Panc1 (cell line): ENCODE data around the gene NPR2. TPM values are rescaled to one million over a fixed set of nuclear protein-coding genes. Genes with fewer than 3 reads are reported as not detected.

Experiments
- ATAC-seq: fragments of 200-7000 bp; cut with Tn5 transposase; 2 replicates; pipeline ENCODE4 v1.9.1; 2020; ENCODE audit warnings: mild to moderate bottlenecking, moderate library complexity
- BruUV-seq: library from RNA; stranded (reverse); fragments of 400-500 nt; replicated peaks from 2 replicates; lab custom pipeline; 2021; lab: Mats Ljungman, UMichigan
- CTCF ChIA-PET: fragments of 300-600 bp; sonication (Branson Sonifier 250); formaldehyde crosslinking; loops from one replicate; lab custom pipeline; 2022; ENCODE audit warnings: antibody characterized with exemption; lab: Charles Lee
- POLR2A ChIA-PET: fragments of 300-600 bp; sonication (Branson Sonifier 250); formaldehyde crosslinking; loops from one replicate; lab custom pipeline; 2022; ENCODE audit warnings: antibody characterized with exemption; lab: Charles Lee
- DNase-seq: peaks from one replicate; pipeline ENCODE4 v3.0.0-alpha.2; 2010; ENCODE audit warnings: low read depth, low spot score
- H3K27ac ChIP-seq: 2 replicates; pipeline ENCODE4 v1.5.1; 2011; ENCODE audit warnings: mild to moderate bottlenecking, low read length, inconsistent platforms
- H3K27me3 ChIP-seq: fragments of 200-500 bp; sonication (Bioruptor generic); 2 replicates; pipeline ENCODE4 v1.6.0; 2014; ENCODE audit warnings: low read length, inconsistent platforms; ENCODE audit not compliant: control insufficient read depth, insufficient read depth
- H3K36me3 ChIP-seq: fragments of 200-500 bp; sonication (Bioruptor generic); 2 replicates; pipeline ENCODE4 v1.5.1; 2014; ENCODE audit warnings: inconsistent platforms, mild to moderate bottlenecking, low read length, moderate library complexity; ENCODE audit not compliant: control insufficient read depth, insufficient read depth
- H3K4me1 ChIP-seq: 2 replicates; pipeline ENCODE4 v1.5.1; 2011; ENCODE audit warnings: inconsistent platforms, mild to moderate bottlenecking, low read length, moderate library complexity; ENCODE audit not compliant: control insufficient read depth, insufficient read depth
- H3K4me3 ChIP-seq, 2 experiments: 2 replicates each; pipeline ENCODE4 v1.5.1; 2011 to 2012; ENCODE audit warnings: low read depth in 2 of 2, low read length in 2 of 2, mild to moderate bottlenecking in 2 of 2, inconsistent platforms in 1 of 2, moderate library complexity in 1 of 2
- H3K9me3 ChIP-seq: fragments of 200-500 bp; sonication (Bioruptor generic); 2 replicates; pipeline ENCODE4 v1.5.1; 2014; ENCODE audit warnings: low read depth, mild to moderate bottlenecking, inconsistent platforms, low read length, moderate library complexity; ENCODE audit not compliant: control insufficient read depth, insufficient read depth
- CTCF ChIP-seq: fragments of 450-650 bp; IDR thresholded peaks from 2 replicates; pipeline ENCODE4 v1.5.1; 2017; ENCODE audit warnings: mild to moderate bottlenecking
- POLR2AphosphoS5 ChIP-seq: IDR thresholded peaks from 2 replicates; pipeline ENCODE4 v1.6.1; 2012; ENCODE audit warnings: mild to moderate bottlenecking, low read depth, low read length, moderate library complexity
- REST ChIP-seq, 2 experiments: IDR thresholded peaks; 2 replicates each; pipeline ENCODE4 v1.6.1; 2011 to 2012; ENCODE audit warnings: low read depth in 2 of 2, control low read depth in 1 of 2, low read length in 1 of 2, mild to moderate bottlenecking in 1 of 2, moderate library complexity in 1 of 2; ENCODE audit not compliant: insufficient read depth in 1 of 2
- SIN3A ChIP-seq: IDR thresholded peaks from 2 replicates; pipeline ENCODE4 v1.6.1; 2012; ENCODE audit warnings: low read depth, mild to moderate bottlenecking, low read length, moderate library complexity, borderline replicate concordance; ENCODE audit not compliant: insufficient read depth
- TCF7L2 ChIP-seq: IDR thresholded peaks from 2 replicates; pipeline ENCODE4 v1.6.1; 2011; ENCODE audit warnings: mild to moderate bottlenecking, low read depth, low read length, inconsistent platforms
- in situ Hi-C: cut with HindIII; loops from 2 replicates; pipeline ENCODE4 v1.10.0; 2016; ENCODE audit warnings: low sequenced_read_pairs, low pct_unique_long_range_greater_than_20kb
- intact Hi-C: fragments of 100-400 bp; cut with micrococcal nuclease; formaldehyde crosslinking; loops from one replicate; pipeline ENCODE4 v1.10.0; 2022; ENCODE audit not compliant: unreplicated experiment
- total RNA-seq: library from RNA; stranded (reverse); gene quantifications from one replicate; pipeline ENCODE4 v1.2.1, GENCODE V29; 2021; ENCODE audit not compliant: unreplicated experiment

The NPR2 gene
- total RNA-seq, 1 experiment from 2014 or later: 12.2 TPM

- TF ChIP-seq CTCF (no peak), REST (IDR thresholded peaks at IDR 0.05; ENCODE audit: insufficient read depth in 1 of 2, low read depth in 2 of 2, low read length in 1 of 2) (no peak), SIN3A (no peak), POLR2AphosphoS5 (no peak; the same call in 1 of the 2 replicates), TCF7L2 (no peak)
- intact Hi-C loops (no loop called here), in situ Hi-C loops (no loop called here)
- ChIA-PET POLR2A (interaction anchor here (0.6 to 1.1 kb wide), 2 partner anchors 19 to 266 kb away, joined by 4 to 9 read pairs; no protein-coding TSS in a partner anchor), CTCF (interaction anchor here (0.5 to 1.0 kb wide), 6 partner anchors 9 to 152 kb away, joined by 3 to 10 read pairs (median 6); no protein-coding TSS in a partner anchor)
- ATAC-seq: peak; percentile 87
- Histone ChIP-seq H3K9me3 (no peaks in the 10 kb centered on the region), H3K4me3 (peak overlapping the region; percentile 75 to 92), H3K36me3 (no peaks in the 10 kb centered on the region), H3K27ac (peak overlapping the region; percentile 88), H3K27me3 (no peaks in the 10 kb centered on the region), H3K4me1 (peaks cover 22% of the 10 kb centered on the region)
- no TSS peak for BruUV-seq
- no peak for DNase-seq
Observed at GRCh38 chr9:35756275-35757225, 34.8 kb upstream of the NPR2 start.

DNA sequence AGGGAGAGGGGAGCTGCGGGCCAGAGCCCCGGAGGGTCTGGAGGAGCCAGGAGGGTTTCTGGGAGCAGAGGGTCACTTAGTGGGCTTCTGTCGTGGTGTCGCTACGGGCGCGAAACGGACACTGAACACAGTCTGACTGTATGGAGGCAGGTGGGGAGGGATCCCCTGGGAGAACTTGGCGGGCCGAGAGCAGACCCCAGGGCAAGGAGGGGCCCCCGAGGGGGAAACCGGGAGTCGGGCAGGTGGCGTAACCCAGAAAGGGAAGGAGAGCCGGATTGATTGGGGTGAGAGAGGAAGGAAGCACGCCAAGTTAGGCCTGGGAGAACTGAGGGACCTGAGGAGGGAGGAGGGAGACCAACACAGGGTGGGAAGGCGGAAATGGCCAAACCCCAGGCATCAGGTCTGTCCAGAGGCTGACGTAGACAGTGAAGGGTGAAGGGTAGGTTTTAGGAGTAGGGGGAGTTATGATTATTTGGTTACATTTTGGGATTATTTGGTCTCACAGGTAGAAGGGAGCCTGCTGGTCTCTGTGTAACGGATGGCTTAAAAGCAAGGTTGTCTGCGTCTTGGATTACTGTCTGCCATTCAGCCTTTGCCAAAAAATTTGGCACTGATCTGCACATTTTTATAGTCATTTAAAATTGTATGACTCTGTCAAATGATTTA lies 34.0 kb upstream of the NPR2 start:
- peak; percentile 85 for ATAC-seq
- no TSS peak for BruUV-seq
- Histone ChIP-seq H3K4me1 (peaks cover 22% of the 10 kb centered on the region), H3K4me3 (peak overlapping the region; percentile 75 to 92), H3K27ac (peak overlapping the region; percentile 88), H3K9me3 (no peaks in the 10 kb centered on the region), H3K27me3 (no peaks in the 10 kb centered on the region), H3K36me3 (no peaks in the 10 kb centered on the region)
- intact Hi-C loops (no loop called here), in situ Hi-C loops (no loop called here)
- ChIA-PET CTCF (interaction anchor here (0.5 to 1.0 kb wide), 4 partner anchors 10 to 70 kb away, joined by 3 to 10 read pairs (median 4); no protein-coding TSS in a partner anchor), POLR2A (interaction anchor here (0.6 to 1.1 kb wide), 2 partner anchors 20 to 267 kb away, joined by 4 to 9 read pairs; no protein-coding TSS in a partner anchor)
- no peak for DNase-seq
- TF ChIP-seq TCF7L2: no peak
